K562 (cell line): ENCODE data around the gene PSMD9. TPM values are rescaled to one million over a fixed set of nuclear protein-coding genes. Genes with fewer than 3 reads are reported as not detected.

Experiments used
- CEBPZ ChIP-seq: fragments of 150-350 bp; IDR thresholded peaks from 2 replicates; pipeline ENCODE4 v1.6.1; 2014; ENCODE audit warnings: low read depth, mild to moderate bottlenecking, low read length, borderline replicate concordance
- HNRNPL ChIP-seq: fragments of 200-400 bp; formaldehyde crosslinking; IDR thresholded peaks from 2 replicates; pipeline ENCODE4 v1.6.1; 2017; ENCODE audit warnings: low read depth, mild to moderate bottlenecking, low read length
- HSF4 ChIP-seq: fragments of 250-450 bp; sonication (Bioruptor Pico); IDR thresholded peaks from 2 replicates; pipeline ENCODE4 v2.1.2; 2022; ENCODE audit warnings: mild to moderate bottlenecking, moderate library complexity, borderline replicate concordance
- MXI1 ChIP-seq: IDR thresholded peaks from 2 replicates; pipeline ENCODE4 v1.6.1; 2011; ENCODE audit warnings: low read depth, mild to moderate bottlenecking, improper control_type of control experiment, low read length
- NUFIP1 ChIP-seq: fragments of 450-650 bp; IDR thresholded peaks from 2 replicates; pipeline ENCODE4 v1.6.1; 2018; ENCODE audit not compliant: partially characterized antibody
- OTX1 ChIP-seq: fragments of 450-650 bp; formaldehyde crosslinking; IDR thresholded peaks from 2 replicates; pipeline ENCODE4 v1.4.0; 2022; ENCODE audit warnings: mild to moderate bottlenecking
- PHB ChIP-seq: fragments of 250-450 bp; sonication (Bioruptor Pico); IDR thresholded peaks from 2 replicates; pipeline ENCODE4 v1.5.0; 2021
- PHF20 ChIP-seq: fragments of 450-650 bp; IDR thresholded peaks from 2 replicates; pipeline ENCODE4 v1.6.1; 2018; ENCODE audit not compliant: partially characterized antibody
- RB1 ChIP-seq: fragments of 450-650 bp; IDR thresholded peaks from 2 replicates; pipeline ENCODE4 v1.6.1; 2017; ENCODE audit warnings: low read depth, mild to moderate bottlenecking
- RCOR1 ChIP-seq, 2 experiments: IDR thresholded peaks; 2 replicates each; pipeline ENCODE4 v1.6.1; 2012; ENCODE audit warnings: low read depth in 2 of 2, low read length in 2 of 2, borderline replicate concordance in 1 of 2, improper control_type of control experiment in 1 of 2
- RFX5 ChIP-seq: IDR thresholded peaks from 2 replicates; pipeline ENCODE4 v1.6.1; 2011; ENCODE audit warnings: low read depth, mild to moderate bottlenecking, improper control_type of control experiment, low read length
- TEAD4 ChIP-seq, 2 experiments: sonication (generic) in 1 of 2; formaldehyde crosslinking in 1 of 2; IDR thresholded peaks; 2 replicates each; pipeline versions ENCODE4 v1.6.1 to v1.8.0; 2012 to 2022; ENCODE audit warnings: borderline replicate concordance in 1 of 2, inconsistent platforms in 1 of 2, low read length in 1 of 2, mild to moderate bottlenecking in 1 of 2, missing genetic modification reagents in 1 of 2
- XRCC3 ChIP-seq: fragments of 450-650 bp; IDR thresholded peaks from 2 replicates; pipeline ENCODE4 v1.6.1; 2017; ENCODE audit warnings: mild to moderate bottlenecking, moderate library complexity
- XRCC4 ChIP-seq: IDR thresholded peaks from one replicate; pipeline ENCODE4 v1.6.1; 2011; ENCODE audit not compliant: insufficient read depth, insufficient read length; ENCODE audit errors: extremely low read depth
- ZC3H11A ChIP-seq: IDR thresholded peaks from 2 replicates; pipeline ENCODE4 v1.6.1; 2012; ENCODE audit warnings: low read depth, low read length, improper control_type of control experiment
- ZFP30 ChIP-seq: fragments of 250-450 bp; sonication (Bioruptor Pico); IDR thresholded peaks from 2 replicates; pipeline ENCODE4 v1.8.0; 2022; ENCODE audit warnings: moderate library complexity, mild to moderate bottlenecking, inconsistent platforms, borderline replicate concordance
- ZNF143 ChIP-seq: sonication (generic); formaldehyde crosslinking; IDR thresholded peaks from 2 replicates; pipeline ENCODE4 v1.9.0; 2022; ENCODE audit warnings: mild to moderate bottlenecking, missing genetic modification reagents
- ZNF507 ChIP-seq: conservative IDR thresholded peaks from 2 replicates; pipeline ENCODE4 v1.6.1; 2017; ENCODE audit warnings: missing genetic modification characterization, missing compliant biosample characterization
- polyA plus RNA-seq, 8 experiments: library from polyadenylated mRNA; depleted of rRNA in 4 of 8; stranded (reverse) in 5 of 8; unstranded in 3 of 8; fragments of >200 nt; fragmentation: Nextera tagmentation in 2 of 8; fragmentation: Illumina TruSeq in 1 of 8; extraction: Ambion mirVana in 2 of 8; extraction: Trizol in 1 of 8; gene quantifications; 2 replicates each; pipeline versions ENCODE4 v1.2.1 to v1.2.3, GENCODE V29; 2011 to 2014; ENCODE audit warnings: inconsistent platforms in 1 of 8, missing spikeins in 1 of 8
- total RNA-seq, 7 experiments: library from RNA; depleted of rRNA in 6 of 7; stranded (reverse); fragments of >200 nt in 6 of 7; fragmentation: Illumina TruSeq in 2 of 7; extraction: Trizol in 2 of 7; gene quantifications; 2 replicates each; pipeline versions ENCODE4 v1.2.1 to v1.2.3, GENCODE V29; 2011 to 2021; ENCODE audit warnings: low replicate concordance in 1 of 7
- TF ChIP-seq, protein P1 (sequence below), 3 experiments: fragments of 200-800 bp in 1 of 3; sonication (Bioruptor generic) in 1 of 3; sonication (generic) in 1 of 3; formaldehyde crosslinking in 1 of 3; IDR thresholded peaks; 2 replicates each; pipeline versions ENCODE4 v1.6.1 to v1.8.0; 2016 to 2022; ENCODE audit warnings: mild to moderate bottlenecking in 2 of 3, missing compliant biosample characterization in 2 of 3, missing genetic modification characterization in 2 of 3, missing genetic modification reagents in 1 of 3
- TF ChIP-seq, protein P2 (sequence below): fragments of 450-650 bp; IDR thresholded peaks from 2 replicates; pipeline ENCODE4 v1.7.1; 2018; ENCODE audit warnings: mild to moderate bottlenecking, low read depth; ENCODE audit not compliant: partially characterized antibody

The PSMD9 gene
- total and polyA plus RNA-seq, 9 of the 15 experiments (the other 6 are each of a cell fraction or from before 2014, with no cell fraction given): 12.2 to 143 (median 61.3) TPM

GRCh38 chr12:121888478-121889273 lies at the start of gene PSMD9 (continued):
- TF ChIP-seq XRCC4: no peak
- no peak for TF ChIP-seq PHB
- TF ChIP-seq RB1: peak; percentile 69
- no peak for TF ChIP-seq ZC3H11A
- peak; percentile 41 for TF ChIP-seq PHF20
- no peak for TF ChIP-seq CEBPZ
- no peak; the same call in 1 of the 2 replicates for TF ChIP-seq ZNF143 (CRISPR knock-in tag)
- TF ChIP-seq NUFIP1: no peak
- TF ChIP-seq, protein P1, sequence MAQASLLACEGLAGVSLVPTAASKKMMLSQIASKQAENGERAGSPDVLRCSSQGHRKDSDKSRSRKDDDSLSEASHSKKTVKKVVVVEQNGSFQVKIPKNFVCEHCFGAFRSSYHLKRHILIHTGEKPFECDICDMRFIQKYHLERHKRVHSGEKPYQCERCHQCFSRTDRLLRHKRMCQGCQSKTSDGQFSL (CRISPR knock-in tag; IDR thresholded peaks at IDR 0.05): no peak
- TF ChIP-seq, protein P1 (tag; IDR thresholded peaks at IDR 0.05): no peak
- TF ChIP-seq XRCC3: no peak
- no peak for TF ChIP-seq ZNF507 (tag)
- peak; percentile 32; the same call in 1 of the 2 replicates for TF ChIP-seq TEAD4 (IDR thresholded peaks at IDR 0.05; ENCODE audit: low read length)
- TF ChIP-seq TEAD4 (CRISPR knock-in tag; IDR thresholded peaks at IDR 0.05; ENCODE audit: borderline replicate concordance): no peak
- TF ChIP-seq OTX1 (CRISPR knock-in tag): 0 out of 2 replicates have a peak, but pooled peaks have one; percentile 3
- TF ChIP-seq ZFP30: no peak
- peak; percentile 36; the same call in 1 of the 2 replicates for TF ChIP-seq RFX5
- peak; percentile 78 for TF ChIP-seq HNRNPL
- TF ChIP-seq RCOR1 (IDR thresholded peaks at IDR 0.05; ENCODE audit: borderline replicate concordance in 1 of 2, low read depth in 2 of 2, low read length in 2 of 2): peak; percentile 67 to 89
- TF ChIP-seq, protein P2, sequence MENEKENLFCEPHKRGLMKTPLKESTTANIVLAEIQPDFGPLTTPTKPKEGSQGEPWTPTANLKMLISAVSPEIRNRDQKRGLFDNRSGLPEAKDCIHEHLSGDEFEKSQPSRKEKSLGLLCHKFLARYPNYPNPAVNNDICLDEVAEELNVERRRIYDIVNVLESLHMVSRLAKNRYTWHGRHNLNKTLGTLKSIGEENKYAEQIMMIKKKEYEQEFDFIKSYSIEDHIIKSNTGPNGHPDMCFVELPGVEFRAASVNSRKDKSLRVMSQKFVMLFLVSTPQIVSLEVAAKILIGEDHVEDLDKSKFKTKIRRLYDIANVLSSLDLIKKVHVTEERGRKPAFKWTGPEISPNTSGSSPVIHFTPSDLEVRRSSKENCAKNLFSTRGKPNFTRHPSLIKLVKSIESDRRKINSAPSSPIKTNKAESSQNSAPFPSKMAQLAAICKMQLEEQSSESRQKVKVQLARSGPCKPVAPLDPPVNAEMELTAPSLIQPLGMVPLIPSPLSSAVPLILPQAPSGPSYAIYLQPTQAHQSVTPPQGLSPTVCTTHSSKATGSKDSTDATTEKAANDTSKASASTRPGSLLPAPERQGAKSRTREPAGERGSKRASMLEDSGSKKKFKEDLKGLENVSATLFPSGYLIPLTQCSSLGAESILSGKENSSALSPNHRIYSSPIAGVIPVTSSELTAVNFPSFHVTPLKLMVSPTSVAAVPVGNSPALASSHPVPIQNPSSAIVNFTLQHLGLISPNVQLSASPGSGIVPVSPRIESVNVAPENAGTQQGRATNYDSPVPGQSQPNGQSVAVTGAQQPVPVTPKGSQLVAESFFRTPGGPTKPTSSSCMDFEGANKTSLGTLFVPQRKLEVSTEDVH: peak; percentile 78
- TF ChIP-seq MXI1: peak; percentile 93
- no peak for TF ChIP-seq HSF4 (CRISPR knock-in tag)
